GM19023 (cell line): Measurements from ENCODE around the gene DUSP10.

Experiments used
- ATAC-seq: cut with Tn5 transposase; IDR thresholded peaks from one replicate; pipeline ENCODE4 v1.9.1; 2021; ENCODE audit warnings: mild to moderate bottlenecking, moderate library complexity; ENCODE audit not compliant: unreplicated experiment

Gene DUSP10

GRCh38 chr1:221741703-221742554 is at the start of gene DUSP10:
TSS of gene DUSP10 (minus strand) at chr1:221742089. CDS start at chr1:221739744, 2,345 bp downstream.
- peak; percentile 86 for ATAC-seq

GRCh38 chr1:221788466-221788865 is 46.6 kb upstream of the DUSP10 start:
- no peak for ATAC-seq

GRCh38 chr1:221786647-221787046 is 44.8 kb upstream of the DUSP10 start:
- ATAC-seq = no peak

- no peak for ATAC-seq
Measured at GRCh38 chr1:221783936-221784335, 42.0 kb upstream of the DUSP10 start.

GRCh38 chr1:221783437-221783836 is 41.5 kb upstream of the DUSP10 start:
- ATAC-seq = no peak

GRCh38 chr1:221782970-221783369 is 41.1 kb upstream of the DUSP10 start:
- no peak for ATAC-seq

GRCh38 chr1:221782477-221782876 is 40.6 kb upstream of the DUSP10 start:
- no peak for ATAC-seq

- ATAC-seq = no peak
Measured at GRCh38 chr1:221781102-221781755, 39.3 kb upstream of the DUSP10 start.

- ATAC-seq = no peak
Measured at GRCh38 chr1:221780175-221780574, 38.3 kb upstream of the DUSP10 start.

GRCh38 chr1:221779771-221780170 is 37.9 kb upstream of the DUSP10 start:
- no peak for ATAC-seq

- peak; percentile 21 for ATAC-seq
Measured at GRCh38 chr1:221778535-221779142, 36.8 kb upstream of the DUSP10 start.

GRCh38 chr1:221778125-221778524 is 36.2 kb upstream of the DUSP10 start:
- ATAC-seq = peak; percentile 31

- ATAC-seq = peak; percentile 58
Measured at GRCh38 chr1:221777431-221778072, 35.7 kb upstream of the DUSP10 start.

GRCh38 chr1:221776495-221777301 is 34.8 kb upstream of the DUSP10 start:
- ATAC-seq = peak; percentile 28

GRCh38 chr1:221775206-221775605 is 33.3 kb upstream of the DUSP10 start:
- ATAC-seq = no peak

GRCh38 chr1:221774054-221774842 is 32.4 kb upstream of the DUSP10 start:
- ATAC-seq = no peak

- no peak for ATAC-seq
Measured at GRCh38 chr1:221773383-221773782, 31.5 kb upstream of the DUSP10 start.

- no peak for ATAC-seq
Measured at GRCh38 chr1:221772117-221772516, 30.2 kb upstream of the DUSP10 start.

- ATAC-seq = no peak
Measured at GRCh38 chr1:221768444-221769066, 26.7 kb upstream of the DUSP10 start.
